HCT116 (cell line): Measurements from ENCODE around the gene NFIX.

Experiments
- CTCF ChIP-seq, 3 experiments: fragments of 200-600 bp in 1 of 3; sonication (generic) in 1 of 3; IDR thresholded peaks in 2 of 3; conservative IDR thresholded peaks in 1 of 3; 2 replicates each; pipeline ENCODE4 v1.5.1; 2012 to 2017; ENCODE audit warnings: low read depth in 2 of 3, low read length in 2 of 3, antibody characterized with exemption in 1 of 3, borderline replicate concordance in 1 of 3, control low read depth in 1 of 3, mild to moderate bottlenecking in 1 of 3, mixed read lengths in 1 of 3, mixed run types in 1 of 3, moderate library complexity in 1 of 3; ENCODE audit not compliant: insufficient read depth in 1 of 3
- EGR1 ChIP-seq: IDR thresholded peaks from 2 replicates; pipeline ENCODE4 v1.6.1; 2012; ENCODE audit warnings: low read depth
- EZH2 ChIP-seq: fragments of 200-600 bp; sonication (generic); IDR thresholded peaks from 2 replicates; pipeline ENCODE4 v1.6.1; 2017; ENCODE audit warnings: antibody characterized with exemption, mixed run types
- FOSL1 ChIP-seq: IDR thresholded peaks from 2 replicates; pipeline ENCODE4 v1.6.1; 2012; ENCODE audit warnings: low read depth
- POLR2A ChIP-seq: IDR thresholded peaks from 2 replicates; pipeline ENCODE4 v1.7.0; 2011; ENCODE audit warnings: borderline replicate concordance; ENCODE audit not compliant: insufficient read depth, insufficient read length; ENCODE audit errors: extremely low read depth
- POLR2AphosphoS5 ChIP-seq: IDR thresholded peaks from 2 replicates; pipeline ENCODE4 v1.6.1; 2011; ENCODE audit warnings: mild to moderate bottlenecking, low read depth, low read length, moderate library complexity
- REST ChIP-seq: IDR thresholded peaks from 2 replicates; pipeline ENCODE4 v1.6.1; 2012; ENCODE audit warnings: low read depth
- SIN3A ChIP-seq: IDR thresholded peaks from 2 replicates; pipeline ENCODE4 v1.6.1; 2012; ENCODE audit warnings: low read depth
- SRF ChIP-seq: IDR thresholded peaks from 2 replicates; pipeline ENCODE4 v1.6.1; 2012; ENCODE audit warnings: low read depth
- TCF7L2 ChIP-seq: IDR thresholded peaks from 2 replicates; pipeline ENCODE4 v1.7.0; 2011; ENCODE audit warnings: borderline replicate concordance, inconsistent platforms; ENCODE audit not compliant: insufficient read depth, insufficient read length; ENCODE audit errors: extremely low read depth
- YY1 ChIP-seq: IDR thresholded peaks from 2 replicates; pipeline ENCODE4 v1.6.1; 2011; ENCODE audit warnings: low read length, low read depth, moderate library complexity, mild to moderate bottlenecking; ENCODE audit not compliant: insufficient replicate concordance; ENCODE audit errors: extremely low read depth
- ZNF274 ChIP-seq: fragments of 200-500 bp; sonication (Bioruptor generic); IDR thresholded peaks from 2 replicates; pipeline ENCODE4 v1.6.1; 2014; ENCODE audit warnings: mild to moderate bottlenecking, low read depth, low read length, inconsistent platforms
- TF ChIP-seq, protein P1 (sequence below): IDR thresholded peaks from 2 replicates; pipeline ENCODE4 v1.6.1; 2011; ENCODE audit warnings: mild to moderate bottlenecking, low read length, moderate library complexity; ENCODE audit not compliant: insufficient replicate concordance; ENCODE audit errors: extremely low read depth

DNA sequence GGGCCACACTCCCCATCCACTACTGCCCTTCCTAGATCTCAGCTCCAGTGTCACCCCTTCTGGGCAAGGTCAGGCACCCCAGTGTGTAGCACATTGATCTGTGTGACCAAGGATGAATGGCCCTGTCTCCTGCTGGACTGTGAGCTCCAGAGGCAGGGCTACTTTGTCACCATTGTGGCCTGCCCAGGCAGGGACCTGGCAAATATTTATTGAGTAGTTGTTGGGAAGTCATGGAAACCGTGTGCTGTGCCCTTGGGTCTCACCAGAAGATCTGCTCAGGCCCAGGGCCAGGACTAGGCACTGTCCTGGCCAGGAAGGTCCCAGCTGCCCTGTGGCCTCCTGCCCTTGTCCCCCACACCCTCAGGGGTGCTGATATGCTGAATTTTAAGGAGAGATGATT, 133.3 kb downstream of the NFIX start:
- TF ChIP-seq EZH2 (no peak), CTCF (IDR thresholded peaks at IDR 0.05 in 2 of 3, conservative IDR thresholded peaks at IDR 0.05 in 1 of 3; ENCODE audit: borderline replicate concordance in 1 of 3, insufficient read depth in 1 of 3, low read depth in 2 of 3, low read length in 2 of 3) (no peak), YY1 (no peak), POLR2AphosphoS5 (no peak), ZNF274 (no peak), REST (no peak), TCF7L2 (no peak), FOSL1 (no peak), SRF (no peak), EGR1 (no peak), POLR2A (no peak), SIN3A (no peak)
- TF ChIP-seq, protein P1, sequence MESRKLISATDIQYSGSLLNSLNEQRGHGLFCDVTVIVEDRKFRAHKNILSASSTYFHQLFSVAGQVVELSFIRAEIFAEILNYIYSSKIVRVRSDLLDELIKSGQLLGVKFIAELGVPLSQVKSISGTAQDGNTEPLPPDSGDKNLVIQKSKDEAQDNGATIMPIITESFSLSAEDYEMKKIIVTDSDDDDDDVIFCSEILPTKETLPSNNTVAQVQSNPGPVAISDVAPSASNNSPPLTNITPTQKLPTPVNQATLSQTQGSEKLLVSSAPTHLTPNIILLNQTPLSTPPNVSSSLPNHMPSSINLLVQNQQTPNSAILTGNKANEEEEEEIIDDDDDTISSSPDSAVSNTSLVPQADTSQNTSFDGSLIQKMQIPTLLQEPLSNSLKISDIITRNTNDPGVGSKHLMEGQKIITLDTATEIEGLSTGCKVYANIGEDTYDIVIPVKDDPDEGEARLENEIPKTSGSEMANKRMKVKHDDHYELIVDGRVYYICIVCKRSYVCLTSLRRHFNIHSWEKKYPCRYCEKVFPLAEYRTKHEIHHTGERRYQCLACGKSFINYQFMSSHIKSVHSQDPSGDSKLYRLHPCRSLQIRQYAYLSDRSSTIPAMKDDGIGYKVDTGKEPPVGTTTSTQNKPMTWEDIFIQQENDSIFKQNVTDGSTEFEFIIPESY: no peak
